Tibial nerve (tissue), 4 donors: ENCODE data around the gene DPRX. TPM values are rescaled to one million over a fixed set of nuclear protein-coding genes. Genes with fewer than 3 reads are reported as not detected.

Source experiments
- DNase-seq, 2 donors: peaks; one replicate each; pipeline ENCODE4 v3.0.0-alpha.2; 2019; ENCODE audit warnings: low spot score in 2 of 2
- H3K27ac ChIP-seq, 4 donors: fragments of 200-600 bp; sonication (generic) in 3 of 4; one replicate each; pipeline ENCODE4 v1.5.1; 2017 to 2019; ENCODE audit warnings: mild to moderate bottlenecking in 1 of 4
- H3K27me3 ChIP-seq, 2 donors: fragments of 200-600 bp; sonication (generic) in 1 of 2; one replicate each; pipeline versions ENCODE4 v1.5.1 to v1.6.0; 2017 to 2019
- H3K36me3 ChIP-seq, 3 donors: fragments of 200-600 bp; sonication (generic); one replicate each; pipeline ENCODE4 v1.5.1; 2018 to 2019
- H3K4me1 ChIP-seq, 4 donors: fragments of 200-600 bp; sonication (generic) in 3 of 4; one replicate each; pipeline ENCODE4 v1.5.1; 2017 to 2019
- H3K4me3 ChIP-seq, 4 donors: fragments of 200-600 bp; sonication (generic) in 3 of 4; one replicate each; pipeline ENCODE4 v1.5.1; 2017 to 2019; ENCODE audit warnings: mild to moderate bottlenecking in 1 of 4, moderate library complexity in 1 of 4
- H3K9me3 ChIP-seq, 4 donors: fragments of 200-600 bp; sonication (generic) in 3 of 4; one replicate each; pipeline ENCODE4 v1.5.1; 2017 to 2019
- CTCF ChIP-seq, 5 experiments: fragments of 200-600 bp in 3 of 5; fragments of 450-650 bp in 2 of 5; sonication (generic) in 3 of 5; IDR thresholded peaks; one replicate each; pipeline ENCODE4 v1.5.1; 2016 to 2019; ENCODE audit warnings: antibody characterized with exemption in 5 of 5, mild to moderate bottlenecking in 3 of 5, moderate library complexity in 2 of 5
- EP300 ChIP-seq, 2 donors: sonication (generic); formaldehyde crosslinking; IDR thresholded peaks; one replicate each; pipeline ENCODE4 v1.6.1; 2017; ENCODE audit warnings: antibody characterized with exemption in 2 of 2, mild to moderate bottlenecking in 1 of 2
- POLR2A ChIP-seq, 2 donors: fragments of 450-650 bp; IDR thresholded peaks; one replicate each; pipeline ENCODE4 v1.6.1; 2017; ENCODE audit warnings: antibody characterized with exemption in 2 of 2, mild to moderate bottlenecking in 2 of 2, moderate library complexity in 2 of 2
- WGBS, 2 donors: methylation state at CpG; one replicate each; pipeline ENCODE4 v1.1.5; 2018; 5-methylcytosine and 5-hydroxymethylcytosine counted together
- total RNA-seq, 4 donors: library from RNA; depleted of rRNA; stranded (reverse); fragments of >200 nt; gene quantifications; one replicate each; pipeline ENCODE4 v1.1.0, GENCODE V29; 2016

DPRX gene
- total RNA-seq: not detected

GRCh38 chr19:53631949-53632407 lies at the start of gene DPRX:
Gene DPRX (plus strand): TSS chr19:53631999. CDS start chr19:53632107, 108 bp downstream.
- TF ChIP-seq POLR2A (IDR thresholded peaks at IDR 0.05) (no peak), CTCF (IDR thresholded peaks at IDR 0.05) (no peak), EP300 (IDR thresholded peaks at IDR 0.05) (no peak)
- H3K27me3 ChIP-seq: no peaks in the 10 kb centered on the region
- H3K9me3 ChIP-seq: no peaks in the 10 kb centered on the region
- H3K36me3 ChIP-seq: no peaks in the 10 kb centered on the region
- 86 to 90% methylated on average over 17 of the region's 17 CpGs for WGBS, 2 donors
- no peak for DNase-seq
- H3K27ac ChIP-seq: no peak within 1 kb of the TSS
- H3K4me3 ChIP-seq: no peak within 1 kb of the TSS
- H3K4me1 ChIP-seq: no peaks in the 10 kb centered on the region

GRCh38 chr19:53583181-53583580 lies 48.6 kb upstream of the DPRX start:
- Histone ChIP-seq H3K4me1 (no peaks in the 10 kb centered on the region), H3K9me3 (peaks cover 0 to 61% (median 5%) of the 10 kb centered on the region in 4 donors), H3K4me3 (no peak overlapping the region), H3K36me3 (peaks cover 0 to 23% (median 8%) of the 10 kb centered on the region in 3 donors), H3K27ac (no peak overlapping the region), H3K27me3 (no peaks in the 10 kb centered on the region)
- WGBS, 2 donors: 86 to 88% methylated on average over 3 of the region's 3 CpGs
- TF ChIP-seq POLR2A (IDR thresholded peaks at IDR 0.05): no peak
- no peak for TF ChIP-seq CTCF (IDR thresholded peaks at IDR 0.05)
- no peak for TF ChIP-seq EP300 (IDR thresholded peaks at IDR 0.05)
- no peak for DNase-seq

GRCh38 chr19:53586277-53586691 lies 45.5 kb upstream of the DPRX start:
- Histone ChIP-seq H3K4me1 (no peaks in the 10 kb centered on the region), H3K9me3 (peaks cover 0 to 30% (median 0%) of the 10 kb centered on the region in 4 donors), H3K4me3 (no peak overlapping the region), H3K27me3 (no peaks in the 10 kb centered on the region), H3K36me3 (no peaks in the 10 kb centered on the region), H3K27ac (no peak overlapping the region)
- no peak for DNase-seq
- TF ChIP-seq POLR2A (IDR thresholded peaks at IDR 0.05): no peak
- TF ChIP-seq EP300 (IDR thresholded peaks at IDR 0.05): no peak
- WGBS, 2 donors: 89 to 94% methylated on average over 6 of the region's 6 CpGs

GRCh38 chr19:53594811-53595509 lies 36.8 kb upstream of the DPRX start:
- Histone ChIP-seq H3K9me3 (peaks cover 0 to 20% (median 0%) of the 10 kb centered on the region in 4 donors), H3K4me3 (no peak overlapping the region), H3K36me3 (no peaks in the 10 kb centered on the region), H3K4me1 (no peaks in the 10 kb centered on the region), H3K27me3 (no peaks in the 10 kb centered on the region), H3K27ac (no peak overlapping the region)
- WGBS, 2 donors: 51 to 68% methylated on average over 13 to 14 of the region's 14 CpGs
- DNase-seq: no peak
- TF ChIP-seq CTCF (IDR thresholded peaks at IDR 0.05) (no peak), EP300 (IDR thresholded peaks at IDR 0.05) (no peak), POLR2A (IDR thresholded peaks at IDR 0.05) (no peak)

GRCh38 chr19:53595510-53595867 lies 36.3 kb upstream of the DPRX start:
- peaks cover 0 to 20% (median 0%) of the 10 kb centered on the region in 4 donors for H3K9me3 ChIP-seq
- TF ChIP-seq CTCF (IDR thresholded peaks at IDR 0.05): no peak
- no peak for TF ChIP-seq EP300 (IDR thresholded peaks at IDR 0.05)
- TF ChIP-seq POLR2A (IDR thresholded peaks at IDR 0.05): no peak
- DNase-seq: no peak
- no peak overlapping the region for H3K27ac ChIP-seq
- no peak overlapping the region for H3K4me3 ChIP-seq
- H3K36me3 ChIP-seq: no peaks in the 10 kb centered on the region
- WGBS, 2 donors: 64 to 71% methylated on average over 9 of the region's 9 CpGs
- H3K4me1 ChIP-seq: no peaks in the 10 kb centered on the region
- H3K27me3 ChIP-seq: no peaks in the 10 kb centered on the region
